HL-60/S4 treated with phorbol 12-myristate 13-acetate at 8.2 ng/mL for 4 days and 3 days (cell line): ENCODE results near the gene FHL1.
"Not testable (repeated sequence)": the region's sequence is repeated elsewhere in the genome, so short reads cannot be mapped to it uniquely, and the experiment has no call there.

ENCODE experiments used
- in situ Hi-C: fragments of 300-500 bp; cut with MboI; formaldehyde crosslinking; loops from 2 replicates; pipeline ENCODE4 v1.15.0; 2022; ENCODE audit warnings: low sequenced_read_pairs

FHL1 gene

GRCh38 chrX:136147315-136147901 lies at the start of gene FHL1:
TSS of gene FHL1 (plus strand) at chrX:136147533.
- in situ Hi-C loops = no loop called here

GRCh38 chrX:136097871-136098805 lies 49.2 kb upstream of the FHL1 start:
- in situ Hi-C loops = no loop called here

GRCh38 chrX:136104936-136105335 lies 42.4 kb upstream of the FHL1 start:
- in situ Hi-C loops = no loop called here

GRCh38 chrX:136106920-136107528 lies 40.3 kb upstream of the FHL1 start:
- in situ Hi-C loops = no loop called here

- in situ Hi-C loops = not testable (repeated sequence)
These were observed 38.4 kb upstream of the FHL1 start for GRCh38 chrX:136108905-136109304.

- in situ Hi-C loops = no loop called here
These were observed 35.0 kb upstream of the FHL1 start for GRCh38 chrX:136112286-136112685.

- in situ Hi-C loops = no loop called here
These were observed 34.6 kb upstream of the FHL1 start for GRCh38 chrX:136112778-136113177.

- in situ Hi-C loops = no loop called here
These were observed 32.0 kb upstream of the FHL1 start for GRCh38 chrX:136115126-136115903.

- in situ Hi-C loops = no loop called here
These were observed 31.4 kb upstream of the FHL1 start for GRCh38 chrX:136115904-136116297.

- in situ Hi-C loops = no loop called here
These were observed 25.5 kb upstream of the FHL1 start for GRCh38 chrX:136121788-136122187.

- in situ Hi-C loops = no loop called here
These were observed 25.1 kb upstream of the FHL1 start for GRCh38 chrX:136122207-136122606.

- in situ Hi-C loops = no loop called here
These were observed 22.2 kb upstream of the FHL1 start for GRCh38 chrX:136125106-136125505.

GRCh38 chrX:136126371-136126770 lies 21.0 kb upstream of the FHL1 start:
- in situ Hi-C loops = no loop called here

- in situ Hi-C loops = no loop called here
These were observed 20.4 kb upstream of the FHL1 start for GRCh38 chrX:136126872-136127406.

GRCh38 chrX:136128743-136129142 lies 18.6 kb upstream of the FHL1 start:
- in situ Hi-C loops = no loop called here

- in situ Hi-C loops = no loop called here
These were observed 16.2 kb upstream of the FHL1 start for GRCh38 chrX:136130931-136131833.

- in situ Hi-C loops = no loop called here
These were observed 8.4 kb upstream of the FHL1 start for GRCh38 chrX:136138939-136139338.

- in situ Hi-C loops = no loop called here
These were observed 5.8 kb upstream of the FHL1 start for GRCh38 chrX:136141569-136141968.

- in situ Hi-C loops = no loop called here
These were observed 4.7 kb upstream of the FHL1 start for GRCh38 chrX:136142592-136142991.

GRCh38 chrX:136143711-136144110 lies 3.6 kb upstream of the FHL1 start:
- in situ Hi-C loops = no loop called here
